ENCODE measurements around the gene SNRK.

SNRK gene

DNA sequence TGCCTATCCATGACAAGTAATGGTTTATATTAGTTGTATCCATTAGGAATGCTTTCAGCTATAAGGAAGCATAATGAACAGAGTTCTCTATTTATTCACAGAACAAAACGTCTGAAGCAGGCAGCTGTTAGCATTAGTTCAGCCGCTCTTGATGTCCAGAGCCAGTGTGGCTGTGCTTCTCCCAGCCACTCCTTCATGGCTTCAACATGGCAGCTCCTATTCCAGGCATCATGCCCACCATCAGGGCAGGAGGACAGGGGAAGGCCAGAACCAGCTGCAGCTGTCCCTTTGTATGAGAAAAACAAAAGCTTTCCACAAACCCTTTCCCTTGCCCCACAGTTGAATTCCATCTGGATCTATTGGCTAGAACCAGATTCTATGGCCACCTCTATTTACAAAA is 12.9 kb upstream of the SNRK start:
- no peak for DNase-seq (ENCODE audit: low spot score)

GRCh38 chr3:43279082-43279481 is 7.3 kb upstream of the SNRK start:
- no peak for DNase-seq (ENCODE audit: low spot score)

GRCh38 chr3:43279532-43279931 is 6.8 kb upstream of the SNRK start:
- no peak for DNase-seq (ENCODE audit: low spot score)

DNA sequence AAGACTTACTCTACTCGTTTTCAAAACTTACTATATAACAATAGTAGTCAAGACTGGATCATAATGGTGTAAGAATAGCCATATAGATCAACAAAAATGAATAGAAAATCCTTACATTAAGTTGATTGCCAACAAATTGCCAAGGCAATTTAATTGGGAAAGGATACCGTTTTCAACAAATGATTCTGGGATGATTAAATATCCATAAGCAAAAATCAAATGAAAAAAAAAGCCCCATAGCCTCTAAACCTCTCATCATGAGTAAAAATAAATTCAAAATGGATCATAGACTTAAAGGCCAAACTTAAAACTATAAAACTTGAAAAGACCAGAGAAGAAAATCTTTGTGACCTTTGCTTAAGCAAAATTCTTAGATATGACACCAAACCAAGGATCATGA is 5.3 kb upstream of the SNRK start:
- DNase-seq (ENCODE audit: low spot score), result no peak

DNA sequence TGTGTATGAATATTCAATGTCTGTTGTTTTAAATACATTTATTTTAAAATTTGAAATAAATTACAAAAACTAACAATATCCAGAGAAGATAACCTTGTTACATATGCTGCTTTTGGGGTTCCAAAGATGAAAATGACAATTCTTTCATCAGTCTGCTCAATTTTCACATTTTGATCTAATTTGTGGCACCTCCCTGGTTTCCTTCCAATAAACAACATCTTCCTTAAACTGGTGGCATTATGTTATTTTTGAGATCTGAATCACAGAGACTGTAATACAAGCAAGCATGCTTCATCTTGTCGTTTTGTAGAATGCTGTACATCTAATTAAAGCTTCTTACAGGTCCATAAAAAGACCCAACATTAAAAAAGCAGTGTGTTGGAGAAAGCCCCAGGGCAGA is 2.2 kb upstream of the SNRK start:
- DNase-seq (ENCODE audit: low spot score), result no peak

DNA sequence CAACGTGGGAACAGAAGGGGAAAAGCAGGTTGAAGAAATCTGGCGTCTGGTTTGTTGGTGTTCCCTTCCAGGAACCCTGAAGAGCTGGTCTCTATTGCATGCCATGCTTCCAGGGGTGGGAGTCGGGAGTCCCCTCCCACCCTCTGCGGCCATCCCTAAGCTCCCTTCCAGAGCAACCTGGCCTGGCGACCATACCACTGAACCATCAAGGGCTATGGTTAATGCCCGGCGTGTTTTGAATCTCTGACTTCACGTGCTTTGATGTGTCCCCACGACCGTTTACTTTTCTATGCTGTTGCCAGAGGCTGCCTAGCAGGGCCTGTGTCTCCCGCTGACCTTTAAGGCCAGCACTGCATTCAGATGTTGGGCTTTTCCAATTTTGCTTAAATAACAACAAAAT is 696 bp upstream of the SNRK start:
- DNase-seq (ENCODE audit: low spot score), result no peak

- peak; percentile 78 for DNase-seq (ENCODE audit: low spot score)
Measured at GRCh38 chr3:43286841-43287499, 630 bp downstream of the SNRK start.

DNA sequence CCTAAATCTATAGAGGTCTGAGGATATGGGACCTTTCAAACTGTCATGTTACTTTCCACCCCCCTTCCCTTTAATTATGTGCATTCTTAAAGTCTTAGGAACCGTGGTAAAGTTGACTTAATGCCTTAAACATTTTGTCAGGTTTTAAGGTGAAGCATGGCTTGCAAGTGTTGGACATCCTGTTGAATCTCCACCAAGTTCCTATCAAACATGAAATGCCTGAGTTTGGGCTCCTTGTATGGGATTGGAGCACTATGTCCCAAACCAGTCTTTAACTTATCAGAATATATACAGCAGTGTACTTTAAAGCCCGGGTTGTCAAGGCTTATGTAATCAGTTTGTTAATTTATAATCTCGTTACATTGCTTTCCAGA is 1.1 kb downstream of the SNRK start:
- DNase-seq (ENCODE audit: low spot score), result no peak

DNA sequence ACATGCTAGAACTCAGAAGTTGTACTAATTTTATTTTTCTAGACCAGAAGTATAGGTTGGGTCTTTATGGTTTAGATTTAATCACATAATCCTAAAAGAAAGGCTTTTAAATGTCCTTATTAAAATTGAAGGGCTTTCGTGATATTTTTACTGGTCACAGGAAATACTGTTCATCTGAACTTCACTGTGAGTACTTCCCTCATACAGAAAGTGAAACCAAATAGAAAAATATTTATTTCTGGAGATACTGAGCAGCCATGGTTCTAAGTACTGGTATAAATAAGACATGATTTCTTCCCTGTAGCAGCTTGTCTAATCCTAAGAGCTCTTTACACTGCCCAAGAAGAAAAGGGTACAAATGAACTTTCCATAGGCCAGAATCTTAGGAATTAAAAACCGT is 2.0 kb downstream of the SNRK start:
- peak; percentile 42 for DNase-seq (ENCODE audit: low spot score)

DNA sequence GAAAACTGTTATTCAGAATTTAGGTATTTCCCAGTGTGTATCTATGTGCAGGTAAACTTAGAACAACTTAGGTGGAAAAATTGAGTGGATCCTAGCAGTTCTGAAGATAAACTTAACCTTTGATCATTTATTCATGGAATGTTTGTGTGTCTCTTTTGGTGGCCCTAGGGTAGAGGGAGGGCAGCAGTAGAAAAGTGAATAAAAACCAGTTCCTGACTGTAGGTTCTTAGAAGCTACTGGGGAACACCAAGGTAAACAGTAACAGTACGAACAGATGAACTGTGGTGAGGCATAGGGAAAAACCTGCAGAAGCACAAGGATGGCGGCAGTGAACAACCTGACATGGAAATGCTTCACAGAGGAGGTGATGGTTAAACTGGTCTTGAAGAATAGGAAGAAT is 2.5 kb downstream of the SNRK start:
- no peak for DNase-seq (ENCODE audit: low spot score)

- peak; percentile 26 for DNase-seq (ENCODE audit: low spot score)
Measured at GRCh38 chr3:43289401-43289800, 3.1 kb downstream of the SNRK start.

- no peak for DNase-seq (ENCODE audit: low spot score)
Measured at GRCh38 chr3:43289841-43290470, 3.6 kb downstream of the SNRK start.

- no peak for DNase-seq (ENCODE audit: low spot score)
Measured at GRCh38 chr3:43290956-43291355, 4.6 kb downstream of the SNRK start.

DNA sequence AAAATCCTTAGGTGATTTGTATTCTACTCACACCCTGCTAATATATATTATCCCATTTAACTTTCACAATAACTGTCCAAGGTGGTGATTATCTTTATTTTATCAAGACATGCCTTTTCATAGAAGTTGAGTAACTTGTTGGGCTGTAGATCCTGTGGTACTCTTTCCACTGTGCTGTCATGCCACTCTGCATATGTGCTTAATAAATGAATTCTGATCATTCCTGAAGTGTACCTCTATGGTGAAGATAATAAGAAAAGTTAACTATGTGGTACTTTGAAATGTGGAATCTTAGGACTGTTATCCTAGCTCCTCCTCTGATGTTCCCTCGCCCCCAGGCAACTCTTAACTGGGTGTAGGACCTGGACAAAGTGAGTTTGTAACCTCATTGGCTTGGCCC is 5.2 kb downstream of the SNRK start:
- peak; percentile 8 for DNase-seq (ENCODE audit: low spot score)

- no peak for DNase-seq (ENCODE audit: low spot score)
Measured at GRCh38 chr3:43294975-43295374, 8.6 kb downstream of the SNRK start.

DNA sequence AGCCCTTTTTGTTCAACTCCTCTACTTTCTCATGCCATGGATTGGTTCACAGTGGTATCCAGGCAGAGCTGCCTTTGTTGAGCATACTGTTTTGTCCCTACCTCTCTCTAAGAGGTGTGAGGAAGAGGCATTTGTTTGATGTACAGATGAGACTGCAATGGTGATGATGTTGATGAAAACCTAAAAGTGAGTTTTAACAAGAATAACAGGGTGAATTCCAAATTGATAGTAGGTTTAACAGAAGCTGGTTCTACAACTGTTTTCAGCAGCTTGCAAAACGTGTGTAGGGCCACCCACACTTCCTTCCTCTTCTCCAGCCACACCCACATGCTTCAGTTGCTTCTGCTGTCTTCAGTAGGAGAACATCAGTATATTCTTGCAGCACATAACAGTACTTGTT is 10.2 kb downstream of the SNRK start:
- DNase-seq (ENCODE audit: low spot score), result peak; percentile 30

DNA sequence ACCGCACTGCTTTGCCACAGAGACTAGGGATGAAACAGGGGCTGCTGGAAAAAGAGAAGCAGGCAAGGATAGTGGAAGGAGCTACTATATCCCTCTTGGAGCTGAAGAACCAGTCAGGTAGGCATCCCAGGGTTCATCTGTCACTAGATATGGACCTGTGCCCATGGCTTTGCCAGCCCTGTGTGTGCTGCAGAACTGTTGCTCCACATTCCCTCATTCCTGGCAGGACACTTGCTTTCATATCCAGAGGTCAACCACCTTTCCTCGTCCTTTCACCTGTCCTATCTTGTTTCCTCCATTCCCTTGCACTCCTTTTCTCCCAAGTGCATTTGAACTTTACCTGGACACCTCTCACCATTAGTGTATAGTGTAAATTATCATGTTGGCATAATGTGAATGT is 12.0 kb downstream of the SNRK start:
- DNase-seq (ENCODE audit: low spot score), result no peak

DNA sequence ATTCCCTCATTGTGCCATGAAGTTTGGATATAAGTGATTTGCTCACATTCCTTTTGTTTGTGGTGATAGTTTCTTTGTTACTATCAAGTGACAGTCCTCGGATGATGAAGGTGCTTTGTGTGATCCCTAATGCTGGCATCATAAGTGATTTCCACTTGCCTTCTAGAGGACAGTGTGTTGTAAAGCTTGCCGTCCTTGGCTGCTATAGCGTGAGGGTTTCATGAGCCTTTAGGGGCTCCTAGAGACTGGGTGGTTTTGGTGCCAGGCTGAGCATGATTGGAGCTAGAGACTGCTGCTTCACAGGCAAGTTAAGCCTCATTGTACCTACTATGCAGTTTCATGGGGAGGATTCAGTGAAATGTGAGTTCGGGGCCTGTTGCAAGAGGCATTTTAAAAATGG is 12.4 kb downstream of the SNRK start:
- DNase-seq (ENCODE audit: low spot score), result no peak

DNA sequence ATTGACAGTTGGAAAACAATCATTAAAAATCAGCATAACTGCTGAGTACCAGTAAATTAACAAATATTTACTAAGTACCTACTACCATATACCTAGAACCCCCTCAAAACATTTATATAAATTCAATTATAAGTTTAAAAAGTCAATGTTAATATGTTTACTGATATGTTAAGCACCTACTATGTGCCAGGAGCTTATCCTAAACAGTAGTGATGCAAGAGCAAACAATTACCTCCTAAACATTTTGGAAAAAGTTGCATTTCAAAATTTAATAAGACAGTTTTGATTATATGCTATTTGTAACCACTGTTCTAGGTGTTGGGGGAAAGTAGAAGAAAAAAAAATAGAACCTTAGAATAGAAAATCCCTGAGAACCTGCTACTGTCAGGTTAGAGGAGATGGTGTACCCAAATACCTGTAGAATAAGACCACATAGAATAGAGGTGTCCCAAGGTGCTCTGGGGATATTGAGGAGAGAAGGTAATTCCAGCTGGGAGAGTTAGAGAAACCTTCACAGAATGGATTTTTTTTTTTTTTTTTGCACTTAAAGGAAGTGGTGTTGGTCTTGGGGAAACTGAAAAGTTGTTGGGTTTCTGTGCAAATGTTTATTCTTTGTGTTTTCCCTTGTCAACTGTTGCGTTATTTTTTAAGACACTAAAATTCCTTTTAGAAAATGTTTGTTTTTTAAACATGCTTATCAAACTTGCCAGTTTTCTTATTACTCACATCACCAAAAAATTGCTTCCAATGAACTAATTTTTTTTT is 16.0 kb downstream of the SNRK start:
- no peak for DNase-seq (ENCODE audit: low spot score)

DNA sequence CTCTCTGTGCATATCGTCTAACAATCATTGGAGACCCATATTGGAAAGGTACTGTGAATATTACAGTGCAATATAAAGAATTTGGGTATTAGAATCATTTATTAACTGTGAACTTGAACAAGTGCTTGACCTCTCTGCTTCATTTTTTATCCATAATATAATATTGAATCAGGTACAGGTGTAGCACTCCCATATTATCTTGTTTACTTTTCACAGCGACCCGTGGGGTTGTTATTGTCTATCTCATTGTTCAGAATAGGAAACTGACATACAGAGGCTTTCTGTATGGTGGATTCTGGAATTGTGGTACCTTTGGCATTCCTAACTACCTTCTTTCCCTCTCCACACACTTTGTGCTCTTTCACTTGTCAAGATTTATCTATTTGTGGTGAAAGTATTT is 17.8 kb downstream of the SNRK start:
- DNase-seq (ENCODE audit: low spot score), result no peak

- no peak for DNase-seq (ENCODE audit: low spot score)
Measured at GRCh38 chr3:43307226-43307625, 20.9 kb downstream of the SNRK start.

DNA sequence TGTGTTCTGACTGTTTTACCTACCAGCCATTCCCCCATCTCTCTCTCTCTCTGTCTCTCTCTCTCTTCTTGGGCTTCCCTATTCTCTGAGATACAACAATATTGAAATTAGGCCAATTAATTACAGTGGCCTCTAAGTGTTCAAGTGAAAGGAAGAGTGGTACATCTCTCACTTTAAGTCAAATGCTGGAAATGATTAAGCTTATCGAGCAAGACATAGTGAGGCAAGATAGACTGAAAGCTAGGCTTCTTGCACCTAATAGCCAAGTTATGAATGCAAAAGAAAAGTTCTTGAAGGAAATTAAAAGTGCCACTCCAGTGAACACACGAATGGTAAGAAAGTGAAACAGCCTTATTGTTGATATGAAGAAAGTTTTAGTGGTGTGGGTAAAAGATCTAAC is 21.3 kb downstream of the SNRK start:
- DNase-seq (ENCODE audit: low spot score), result no peak
